Epithelial cell of proximal tubule (primary cell): ENCODE results near the gene TPMT. TPM values are rescaled to one million over a fixed set of nuclear protein-coding genes. Genes with fewer than 3 reads are reported as not detected.

Source experiments
- DNase-seq: peaks from one replicate; pipeline ENCODE4 v3.0.0-alpha.2; 2011; ENCODE audit warnings: low read depth
- H3K4me3 ChIP-seq: 2 replicates; pipeline ENCODE4 v1.5.1; 2011; ENCODE audit warnings: low read depth, mild to moderate bottlenecking, low read length
- CTCF ChIP-seq: conservative IDR thresholded peaks from 2 replicates; pipeline ENCODE4 v1.5.1; 2012; ENCODE audit warnings: low read depth, mild to moderate bottlenecking, low read length
- total RNA-seq: library from RNA; depleted of rRNA; stranded (reverse); fragments of >200 nt; gene quantifications from 2 replicates; pipeline ENCODE4 v1.2.3, GENCODE V29; 2015

The TPMT gene
- total RNA-seq, 1 donor from 2014 or later, result 13.2 TPM

- TF ChIP-seq CTCF, result no peak
- DNase-seq, result no peak
- H3K4me3 ChIP-seq, result no peak overlapping the region
Observed at GRCh38 chr6:18171871-18172270, 17.0 kb upstream of the TPMT start.

- no peak for TF ChIP-seq CTCF
- no peak for DNase-seq
Observed at GRCh38 chr6:18168264-18168663, 13.4 kb upstream of the TPMT start.

GRCh38 chr6:18166312-18167036 is 11.6 kb upstream of the TPMT start:
- TF ChIP-seq CTCF, result no peak
- no peak overlapping the region for H3K4me3 ChIP-seq
- no peak for DNase-seq

More at GRCh38 chr6:18168264-18168663, 13.4 kb upstream of the TPMT start:
- H3K4me3 ChIP-seq, result no peak overlapping the region

- no peak overlapping the region for H3K4me3 ChIP-seq
- DNase-seq, result no peak
Observed at GRCh38 chr6:18165751-18166150, 10.9 kb upstream of the TPMT start.

GRCh38 chr6:18162401-18162800 is 7.5 kb upstream of the TPMT start:
- H3K4me3 ChIP-seq, result no peak overlapping the region
- no peak for DNase-seq
- TF ChIP-seq CTCF, result no peak

More at GRCh38 chr6:18165751-18166150, 10.9 kb upstream of the TPMT start:
- no peak for TF ChIP-seq CTCF

- H3K4me3 ChIP-seq, result no peak overlapping the region
- no peak for DNase-seq
- no peak for TF ChIP-seq CTCF
Observed at GRCh38 chr6:18161431-18161830, 6.6 kb upstream of the TPMT start.

- no peak for TF ChIP-seq CTCF
- no peak for DNase-seq
- no peak overlapping the region for H3K4me3 ChIP-seq
Observed at GRCh38 chr6:18160911-18161310, 6.0 kb upstream of the TPMT start.
